ENCODE results near the gene AFAP1L1.

AFAP1L1 gene

DNA sequence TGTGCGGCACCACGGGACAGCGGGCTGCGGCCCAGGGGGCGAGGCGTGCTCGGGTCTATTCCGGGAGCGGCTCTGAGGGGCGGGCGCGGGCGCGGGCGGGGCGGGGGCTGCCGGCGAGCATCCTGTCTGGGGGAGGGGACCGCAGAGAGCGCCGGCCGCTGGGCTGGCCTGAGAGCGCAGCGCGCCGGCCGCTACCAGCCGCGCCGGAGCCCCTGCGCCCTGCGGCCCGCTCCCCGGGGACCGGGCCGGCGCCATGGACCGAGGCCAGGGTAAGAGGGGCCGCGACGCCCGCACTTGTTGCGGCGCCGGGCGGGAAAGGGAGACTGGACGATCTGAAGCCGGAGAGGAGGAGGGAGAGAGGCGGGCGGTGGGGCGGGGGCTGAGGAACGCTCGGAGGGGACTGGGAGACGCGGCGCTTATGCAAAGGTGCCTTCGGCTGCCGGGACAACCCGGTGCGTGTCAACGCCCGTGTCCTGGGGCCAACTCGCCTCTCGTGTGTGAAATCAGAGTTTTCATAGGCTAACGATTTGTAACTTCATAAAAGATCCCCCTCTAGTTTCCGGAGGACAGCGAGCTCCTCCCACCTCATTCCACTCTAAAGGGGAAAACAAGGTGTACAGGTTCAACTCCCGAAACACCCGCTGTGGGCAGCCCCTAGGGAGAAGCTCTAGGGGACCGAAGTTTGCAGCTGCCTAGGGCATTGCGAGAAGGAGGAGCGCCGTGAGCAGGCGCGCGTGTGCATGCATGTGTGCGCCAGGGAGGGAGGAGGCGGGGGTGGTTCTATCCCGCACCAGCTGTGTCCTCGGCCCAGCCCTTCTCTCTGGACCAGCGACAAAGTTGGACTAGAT, at the start of gene AFAP1L1:
Gene AFAP1L1 (plus strand): TSS at position 144 of the 848 bp plus-strand sequence. CDS start 110 bp downstream, at position 254.
- Histone ChIP-seq H3K9ac (peak within 1 kb of the TSS; percentile 75), H3K4me2 (peak within 1 kb of the TSS; percentile 96), H3K4me3 (peak within 1 kb of the TSS; percentile 81), H3K4me1 (peaks cover 19% of the 10 kb centered on the region), H3K36me3 (no peaks in the 10 kb centered on the region), H3K27me3 (peaks cover 35% of the 10 kb centered on the region), H3K9me3 (peaks cover 7% of the 10 kb centered on the region; the same call in 1 of the 2 replicates), H4K20me1 (no peaks in the 10 kb centered on the region), H3K27ac (peak within 1 kb of the TSS; percentile 59)
- TF ChIP-seq Cebpa-rat (IDR thresholded peaks at IDR 0.05): no peak

DNA sequence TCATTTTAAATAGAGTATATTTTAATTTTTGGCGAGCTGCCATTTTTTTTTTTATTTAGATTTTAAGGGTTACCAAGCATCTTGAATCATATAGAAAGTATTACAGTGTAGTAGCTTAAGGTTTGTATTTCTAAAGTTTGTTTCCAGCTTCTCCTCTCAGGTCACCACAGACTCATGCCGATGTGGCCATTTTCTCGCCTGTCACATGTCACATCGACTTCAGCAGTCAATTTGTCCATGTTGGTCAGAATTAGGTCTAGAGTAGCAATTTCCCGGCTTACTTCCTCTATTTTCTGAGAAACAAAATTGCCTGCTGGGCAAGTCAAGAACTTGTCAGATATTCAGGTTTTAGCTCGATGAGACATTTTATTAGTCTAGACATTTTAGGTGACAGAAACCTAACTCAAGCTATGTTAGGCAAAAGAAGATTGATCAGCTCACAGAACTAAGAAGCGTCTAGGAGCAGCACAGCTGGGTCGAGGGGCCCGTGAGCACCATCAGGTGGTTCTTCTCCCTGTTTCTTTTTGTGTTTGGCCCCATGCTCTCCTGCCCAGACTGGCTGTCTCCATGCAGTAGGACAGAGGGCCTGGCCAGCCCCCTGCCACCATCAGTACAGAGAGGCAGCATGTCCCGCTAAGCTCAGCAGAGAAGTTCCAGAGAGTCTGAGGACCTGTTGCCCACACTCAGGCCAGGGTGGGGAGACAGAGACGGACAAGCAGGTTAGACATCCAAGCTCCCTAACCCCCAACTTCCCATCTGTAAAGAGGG, 48.4 kb upstream of the AFAP1L1 start:
- Histone ChIP-seq H4K20me1 (no peaks in the 10 kb centered on the region), H3K27ac (no peak overlapping the region), H3K4me1 (no peaks in the 10 kb centered on the region), H3K36me3 (no peaks in the 10 kb centered on the region), H3K9me3 (no peaks in the 10 kb centered on the region), H3K4me3 (no peak overlapping the region), H3K27me3 (no peaks in the 10 kb centered on the region), H3K4me2 (no peak overlapping the region), H3K9ac (no peak overlapping the region)
- no peak for TF ChIP-seq Cebpa-rat (IDR thresholded peaks at IDR 0.05)

DNA sequence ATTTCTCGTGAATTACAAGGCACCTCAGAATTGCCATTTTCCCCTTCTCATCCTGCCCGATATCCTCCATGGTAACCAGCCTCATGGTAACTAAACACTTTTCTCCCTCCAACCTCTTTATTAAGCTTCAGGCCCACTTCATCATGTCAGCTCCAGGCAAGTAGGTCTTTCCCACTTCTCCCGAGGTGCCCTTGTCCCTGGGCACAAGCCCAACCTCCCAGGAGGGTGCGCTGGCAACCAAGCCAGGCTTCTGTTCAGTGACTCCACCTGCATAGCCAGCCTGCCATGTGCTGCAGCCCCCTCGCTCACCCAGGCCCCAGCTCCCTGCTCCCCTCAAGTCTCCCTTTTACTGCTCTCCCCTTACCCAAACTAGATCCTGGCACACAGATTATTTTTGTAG, 47.4 kb upstream of the AFAP1L1 start:
- H3K4me1 ChIP-seq: no peaks in the 10 kb centered on the region

DNA sequence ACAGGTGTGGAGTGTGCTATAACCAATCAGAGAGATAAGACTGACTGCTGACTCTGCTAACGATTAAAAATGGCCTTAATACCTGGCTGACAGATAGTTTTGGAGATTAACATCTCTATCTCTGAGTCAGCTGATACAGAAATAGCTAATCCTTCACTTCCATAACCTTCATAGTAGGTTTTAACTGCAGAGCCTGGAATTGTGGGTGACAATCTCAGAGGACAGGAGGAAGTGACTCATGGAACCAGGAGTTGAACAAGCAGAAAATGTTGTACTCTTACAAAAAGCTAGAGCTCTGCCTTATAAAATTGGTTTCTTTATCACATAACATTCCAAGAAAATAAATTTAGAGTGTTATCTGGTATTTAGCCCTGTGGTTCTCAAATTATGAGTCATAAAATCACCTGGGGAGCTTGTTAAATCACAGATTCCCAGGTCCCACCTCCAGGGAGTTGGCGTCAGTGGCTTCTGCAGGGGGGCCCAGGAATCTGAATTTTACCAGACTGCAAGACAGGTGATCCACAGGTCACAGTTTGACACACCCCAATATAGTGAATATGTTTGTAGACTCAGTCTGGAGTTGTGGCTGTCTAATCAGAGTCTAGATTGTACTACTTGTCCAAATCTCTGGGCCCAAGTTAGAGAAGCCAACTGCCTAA, 44.4 kb upstream of the AFAP1L1 start:
- no peak overlapping the region for H3K4me3 ChIP-seq
- H3K36me3 ChIP-seq: no peaks in the 10 kb centered on the region
- no peak overlapping the region for H3K9ac ChIP-seq
- H3K4me2 ChIP-seq: no peak overlapping the region
- H3K27ac ChIP-seq: no peak overlapping the region
- H3K27me3 ChIP-seq: no peaks in the 10 kb centered on the region
- no peaks in the 10 kb centered on the region for H4K20me1 ChIP-seq
- TF ChIP-seq Cebpa-rat (IDR thresholded peaks at IDR 0.05): no peak
- H3K9me3 ChIP-seq: no peaks in the 10 kb centered on the region
- no peaks in the 10 kb centered on the region for H3K4me1 ChIP-seq

More for the DNA sequence above, 47.4 kb upstream of the AFAP1L1 start:
- no peak overlapping the region for H3K27ac ChIP-seq
- no peak for TF ChIP-seq Cebpa-rat (IDR thresholded peaks at IDR 0.05)
- H4K20me1 ChIP-seq: no peaks in the 10 kb centered on the region
- no peaks in the 10 kb centered on the region for H3K36me3 ChIP-seq
- no peak overlapping the region for H3K4me2 ChIP-seq
- no peak overlapping the region for H3K9ac ChIP-seq
- no peaks in the 10 kb centered on the region for H3K27me3 ChIP-seq
- H3K4me3 ChIP-seq: no peak overlapping the region
- no peaks in the 10 kb centered on the region for H3K9me3 ChIP-seq

DNA sequence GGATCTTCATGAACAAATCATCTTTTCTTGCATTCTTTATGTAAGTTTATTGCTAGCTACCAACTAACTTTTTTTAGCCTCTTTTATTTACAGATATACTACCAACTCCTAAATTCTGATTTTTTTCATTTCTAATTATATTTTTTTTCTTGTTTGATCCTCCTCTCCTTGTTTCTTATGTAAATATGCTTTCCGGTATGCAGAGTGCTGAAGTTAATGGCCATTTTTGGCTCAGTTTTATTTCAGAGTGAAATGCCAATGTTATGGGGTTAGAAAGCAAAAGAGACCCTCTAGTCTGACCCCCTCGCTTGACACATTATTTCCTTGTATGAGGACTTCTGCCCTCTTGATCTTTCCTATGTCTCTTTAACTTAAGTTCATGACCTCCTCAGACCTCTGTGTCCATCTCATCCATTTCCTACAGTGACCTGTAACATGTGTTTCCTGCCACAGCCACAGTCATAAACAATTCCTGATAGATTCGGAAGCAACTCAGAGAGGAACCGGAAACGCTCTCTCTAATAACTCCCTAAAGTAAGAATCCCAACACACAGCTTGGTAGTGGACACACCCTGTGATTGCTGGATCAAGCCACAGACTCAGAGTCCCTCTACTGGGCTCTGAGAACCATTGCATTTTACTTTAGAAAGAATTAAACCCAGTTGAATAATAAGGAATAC, 42.9 kb upstream of the AFAP1L1 start:
- H3K4me2 ChIP-seq: no peak overlapping the region
- no peak overlapping the region for H3K27ac ChIP-seq

DNA sequence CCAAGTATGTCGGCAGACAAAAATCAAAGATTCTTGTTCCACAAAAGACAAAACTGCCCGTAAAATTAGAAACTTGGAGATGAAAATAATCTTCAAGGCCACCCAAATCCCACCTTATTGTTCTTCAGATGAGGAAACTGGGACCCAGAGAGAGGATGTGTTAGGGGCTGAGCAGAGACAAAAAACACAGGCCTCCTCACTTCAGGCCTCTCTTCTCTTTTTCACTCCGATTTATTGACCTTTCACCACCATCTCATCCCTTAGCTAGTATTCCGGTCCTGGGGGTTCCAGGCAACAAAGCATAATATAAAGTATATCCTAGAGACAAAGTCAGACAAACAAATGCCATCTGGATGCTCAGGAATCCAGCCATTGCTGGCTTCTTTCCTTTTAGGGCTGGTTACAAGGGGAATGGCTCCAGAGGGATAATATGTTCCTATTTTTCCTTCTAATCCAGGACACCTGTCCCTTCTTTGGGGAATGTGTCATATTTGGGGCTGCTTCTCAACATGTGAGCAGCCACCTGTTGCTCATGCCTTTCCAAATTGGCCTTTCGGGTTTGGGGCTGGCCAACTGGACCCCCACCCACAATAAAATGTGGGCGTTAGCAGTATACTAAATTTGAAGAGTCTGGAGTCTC, 42.2 kb upstream of the AFAP1L1 start:
- H4K20me1 ChIP-seq: no peaks in the 10 kb centered on the region
- no peak overlapping the region for H3K9ac ChIP-seq
- TF ChIP-seq Cebpa-rat (IDR thresholded peaks at IDR 0.05): no peak
- no peak overlapping the region for H3K4me3 ChIP-seq
- no peaks in the 10 kb centered on the region for H3K36me3 ChIP-seq
- no peaks in the 10 kb centered on the region for H3K4me1 ChIP-seq
- no peaks in the 10 kb centered on the region for H3K9me3 ChIP-seq
- no peaks in the 10 kb centered on the region for H3K27me3 ChIP-seq
- no peak overlapping the region for H3K27ac ChIP-seq
- H3K4me2 ChIP-seq: no peak overlapping the region

More for the DNA sequence above, 42.9 kb upstream of the AFAP1L1 start:
- Histone ChIP-seq H3K27me3 (no peaks in the 10 kb centered on the region), H3K9me3 (no peaks in the 10 kb centered on the region), H3K4me1 (no peaks in the 10 kb centered on the region), H3K9ac (no peak overlapping the region), H3K36me3 (no peaks in the 10 kb centered on the region), H4K20me1 (no peaks in the 10 kb centered on the region), H3K4me3 (no peak overlapping the region)
- TF ChIP-seq Cebpa-rat (IDR thresholded peaks at IDR 0.05): no peak

DNA sequence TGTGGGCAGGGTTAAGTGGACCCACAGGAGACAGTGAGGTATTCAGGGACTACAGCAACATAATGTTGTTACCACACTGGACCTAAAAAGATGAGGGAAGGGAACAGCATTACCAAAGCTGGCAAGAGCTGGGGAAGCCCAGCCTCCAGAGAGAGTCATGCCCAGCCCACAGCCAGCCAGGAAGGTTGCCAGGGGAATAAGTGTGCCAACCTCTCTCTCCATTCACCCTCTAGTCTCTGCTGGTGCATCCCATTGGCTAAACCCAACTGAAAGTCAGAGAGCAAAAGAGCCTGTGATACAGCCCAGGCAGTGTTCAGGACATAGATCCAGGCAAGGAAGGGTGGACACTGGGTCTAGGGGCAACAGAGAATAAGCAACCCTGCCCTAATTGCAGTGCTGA, 35.8 kb upstream of the AFAP1L1 start:
- Histone ChIP-seq H4K20me1 (no peaks in the 10 kb centered on the region), H3K4me3 (no peak overlapping the region), H3K9ac (no peak overlapping the region), H3K4me1 (peaks cover 26% of the 10 kb centered on the region), H3K36me3 (no peaks in the 10 kb centered on the region), H3K27me3 (no peaks in the 10 kb centered on the region), H3K9me3 (no peaks in the 10 kb centered on the region), H3K4me2 (no peak overlapping the region), H3K27ac (no peak overlapping the region)
- TF ChIP-seq Cebpa-rat (IDR thresholded peaks at IDR 0.05): no peak

DNA sequence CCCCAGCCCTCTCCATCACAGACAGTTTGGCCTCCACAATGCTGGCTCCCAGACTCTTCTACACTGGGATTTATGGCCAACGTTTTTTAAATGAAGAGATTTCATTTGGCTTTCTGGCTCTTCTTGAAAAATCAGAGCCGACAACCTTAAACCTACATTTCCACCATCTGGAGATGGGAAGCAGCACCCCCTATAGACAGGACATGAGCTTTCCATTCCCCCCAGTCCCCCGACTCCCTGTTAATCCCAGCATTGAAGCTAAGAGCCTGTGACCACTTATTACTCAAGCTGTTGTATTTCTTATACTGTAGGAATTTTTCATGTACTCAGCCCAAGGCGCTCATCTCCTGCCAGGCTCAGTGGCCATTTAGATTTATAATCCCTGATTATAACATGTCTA, 34.0 kb upstream of the AFAP1L1 start:
- Histone ChIP-seq H3K36me3 (no peaks in the 10 kb centered on the region), H3K27me3 (no peaks in the 10 kb centered on the region), H3K4me3 (no peak overlapping the region), H3K4me2 (no peak overlapping the region), H3K9ac (no peak overlapping the region), H3K9me3 (no peaks in the 10 kb centered on the region), H3K4me1 (peaks cover 30% of the 10 kb centered on the region), H3K27ac (no peak overlapping the region), H4K20me1 (no peaks in the 10 kb centered on the region)
- no peak for TF ChIP-seq Cebpa-rat (IDR thresholded peaks at IDR 0.05)

DNA sequence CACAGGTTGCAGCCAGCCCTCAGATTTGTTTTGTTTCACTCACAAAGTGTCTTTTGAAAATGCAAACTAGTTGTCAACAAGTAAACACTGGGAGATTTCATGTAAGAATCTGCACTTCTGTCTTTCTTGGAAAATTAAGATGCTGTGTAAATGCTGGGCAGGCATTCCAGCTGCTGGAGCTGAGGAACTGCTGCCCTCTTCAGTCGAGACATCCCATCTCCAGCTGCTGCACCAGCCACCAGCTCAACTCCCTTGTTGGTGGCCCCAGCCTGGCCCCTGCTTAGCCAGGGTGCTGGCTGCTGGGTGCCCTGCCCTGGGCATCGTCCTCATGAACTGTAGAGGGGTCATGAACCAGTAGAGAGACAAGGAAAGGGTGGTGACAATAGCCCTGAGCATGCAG, 33.1 kb upstream of the AFAP1L1 start:
- Histone ChIP-seq H3K4me2 (peak overlapping the region; percentile 5), H3K4me3 (no peak overlapping the region), H3K36me3 (no peaks in the 10 kb centered on the region), H3K27ac (no peak overlapping the region), H3K27me3 (no peaks in the 10 kb centered on the region), H3K9ac (no peak overlapping the region), H4K20me1 (no peaks in the 10 kb centered on the region), H3K9me3 (no peaks in the 10 kb centered on the region), H3K4me1 (peaks cover 30% of the 10 kb centered on the region)
- TF ChIP-seq Cebpa-rat (IDR thresholded peaks at IDR 0.05): no peak

Data from BLaER1 (cell line).